Measurements from ENCODE around the gene CES2. TPM values are rescaled to one million over a fixed set of nuclear protein-coding genes. Genes with fewer than 3 reads are reported as not detected.
A peak's percentile ranks its signal among the peaks of the same experiment; 100 is the strongest.

Gene CES2
- total RNA-seq, 1 donor, result 42.3 TPM

DNA sequence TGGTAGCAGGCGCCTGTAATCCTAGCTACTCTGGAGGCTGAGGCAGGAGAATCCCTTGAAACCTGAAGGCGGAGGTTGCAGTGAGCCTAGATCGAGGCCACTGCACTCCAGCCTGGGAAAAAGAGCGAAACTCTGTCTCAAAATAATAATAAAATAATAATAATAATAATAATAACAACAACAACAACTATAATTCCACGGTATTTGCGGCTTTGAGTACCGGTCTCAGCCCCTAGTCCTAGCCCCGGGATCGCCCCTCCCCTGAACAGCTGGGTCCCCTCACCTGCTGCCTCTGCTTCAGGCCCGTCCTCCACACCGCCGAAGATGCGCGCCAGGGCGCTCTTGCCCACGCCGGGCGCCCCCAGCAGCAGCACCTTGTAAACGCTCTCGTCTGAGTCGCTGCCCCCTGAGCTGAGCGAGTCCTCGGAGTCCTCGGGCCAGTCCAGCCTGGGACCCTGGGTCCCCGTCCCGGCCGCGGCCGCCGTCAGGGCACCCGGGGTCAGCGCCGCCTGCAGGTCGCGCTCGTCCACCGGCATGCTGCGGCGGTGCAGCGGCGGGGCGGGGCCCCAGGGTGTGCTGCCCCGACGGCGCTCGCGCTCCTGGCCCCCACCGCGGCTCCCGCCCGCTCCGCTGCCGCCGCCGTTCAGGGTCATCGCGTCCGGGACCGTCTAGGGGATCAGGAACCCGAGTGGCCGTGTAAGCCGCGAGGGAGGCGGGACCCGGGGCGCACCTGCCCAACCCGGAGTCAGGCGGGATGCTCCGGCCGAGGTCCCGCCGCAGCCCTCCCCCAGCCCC lies 10.6 kb upstream of the CES2 start:
- H3K4me2 ChIP-seq (ENCODE audit: insufficient read depth, low read length), result peak overlapping the region; percentile 62
- DNase-seq (ENCODE audit: insufficient read length, low spot score, missing footprints), result peak; percentile 92
- no peak overlapping the region for H2AFZ ChIP-seq (ENCODE audit: low read length)
- TF ChIP-seq CTCF (IDR thresholded peaks at IDR 0.05; ENCODE audit: extremely low read depth, low read depth, low read length), result peak; percentile 22
- H3K9me3 ChIP-seq (ENCODE audit: low read depth, low read length), result no peaks in the 10 kb centered on the region
- peaks cover 47% of the 10 kb centered on the region for H3K4me1 ChIP-seq (ENCODE audit: insufficient read depth, low read length)
- H3K4me3 ChIP-seq (ENCODE audit: insufficient read depth, low read length), result peak overlapping the region; percentile 66
- H3K36me3 ChIP-seq (ENCODE audit: insufficient read depth, low read length), result no peaks in the 10 kb centered on the region
- no peak overlapping the region for H3K27ac ChIP-seq (ENCODE audit: low read depth, low read length)
- H3K27me3 ChIP-seq (ENCODE audit: insufficient read depth, low read length), result peaks cover 34% of the 10 kb centered on the region
- H3K79me2 ChIP-seq (ENCODE audit: insufficient read depth, low read length), result no peaks in the 10 kb centered on the region
- H4K20me1 ChIP-seq (ENCODE audit: insufficient read depth, low read length), result no peaks in the 10 kb centered on the region

- Histone ChIP-seq H2AFZ (ENCODE audit: low read length) (no peak within 1 kb of the TSS), H3K4me2 (ENCODE audit: insufficient read depth, low read length) (peak within 1 kb of the TSS; percentile 62)
- DNase-seq (ENCODE audit: insufficient read length, low spot score, missing footprints), result peak; percentile 95
Measured at GRCh38 chr16:66925322-66925840, 9.9 kb upstream of the CES2 start, which contains the start of gene RRAD. Gene RRAD (minus strand): TSS chr16:66925535. CDS start chr16:66925179, 356 bp downstream.

DNA sequence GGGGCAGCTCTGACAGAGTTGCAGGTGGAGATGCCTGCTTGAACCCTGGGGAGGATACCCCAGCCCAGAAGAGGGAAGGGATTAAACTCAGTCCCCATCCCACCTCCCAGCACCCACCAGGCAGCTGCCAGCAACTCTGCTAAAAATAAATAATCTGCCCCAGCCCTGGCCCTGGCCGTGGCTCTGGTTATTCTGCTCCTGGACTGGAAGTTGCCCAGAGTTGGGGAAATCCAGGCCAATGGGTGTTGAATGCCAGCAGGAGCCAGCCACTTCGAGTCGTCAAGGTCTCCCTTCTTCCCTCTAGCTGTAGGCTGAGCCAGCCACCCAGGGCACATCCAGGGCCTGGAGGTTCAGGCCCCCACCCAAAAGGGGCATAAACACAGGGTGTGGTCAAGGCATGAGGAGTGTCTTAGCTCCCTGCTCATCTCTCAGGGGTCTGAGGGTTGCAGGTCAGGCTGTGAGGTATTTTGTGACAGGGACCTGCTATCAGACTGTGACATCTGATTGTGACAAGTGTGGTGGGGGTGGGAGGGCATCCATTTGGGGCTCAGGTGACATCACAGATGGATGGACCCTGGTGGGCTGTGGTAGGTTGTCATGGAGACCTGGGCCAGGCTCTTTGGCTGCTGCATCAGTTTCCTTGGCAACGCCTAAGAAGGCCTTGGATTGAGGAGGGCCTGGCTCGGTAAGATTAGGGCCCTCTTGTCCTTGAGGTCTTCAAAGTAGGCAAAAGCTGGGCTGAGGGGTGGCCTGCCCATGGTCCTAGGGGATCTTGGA lies 9.0 kb upstream of the CES2 start:
- H3K27me3 ChIP-seq (ENCODE audit: insufficient read depth, low read length), result peaks cover 22% of the 10 kb centered on the region
- no peaks in the 10 kb centered on the region for H3K79me2 ChIP-seq (ENCODE audit: insufficient read depth, low read length)
- peaks cover 47% of the 10 kb centered on the region for H3K4me1 ChIP-seq (ENCODE audit: insufficient read depth, low read length)
- no peak for TF ChIP-seq CTCF (IDR thresholded peaks at IDR 0.05; ENCODE audit: extremely low read depth, low read depth, low read length)
- peak overlapping the region; percentile 87 for H3K27ac ChIP-seq (ENCODE audit: low read depth, low read length)
- peak overlapping the region; percentile 62 for H3K4me2 ChIP-seq (ENCODE audit: insufficient read depth, low read length)
- no peaks in the 10 kb centered on the region for H4K20me1 ChIP-seq (ENCODE audit: insufficient read depth, low read length)
- DNase-seq (ENCODE audit: insufficient read length, low spot score, missing footprints), result peak; percentile 87
- H2AFZ ChIP-seq (ENCODE audit: low read length), result peak overlapping the region; percentile 33
- no peaks in the 10 kb centered on the region for H3K9me3 ChIP-seq (ENCODE audit: low read depth, low read length)
- H3K36me3 ChIP-seq (ENCODE audit: insufficient read depth, low read length), result no peaks in the 10 kb centered on the region
- peak overlapping the region; percentile 1 for H3K4me3 ChIP-seq (ENCODE audit: insufficient read depth, low read length)

More at GRCh38 chr16:66925322-66925840, 9.9 kb upstream of the CES2 start, which contains the start of gene RRAD:
- H3K4me1 ChIP-seq (ENCODE audit: insufficient read depth, low read length), result peaks cover 47% of the 10 kb centered on the region
- TF ChIP-seq CTCF (IDR thresholded peaks at IDR 0.05; ENCODE audit: extremely low read depth, low read depth, low read length), result no peak
- no peaks in the 10 kb centered on the region for H3K9me3 ChIP-seq (ENCODE audit: low read depth, low read length)
- H3K79me2 ChIP-seq (ENCODE audit: insufficient read depth, low read length), result no peaks in the 10 kb centered on the region
- peak within 1 kb of the TSS; percentile 87 for H3K27ac ChIP-seq (ENCODE audit: low read depth, low read length)
- peaks cover 28% of the 10 kb centered on the region for H3K27me3 ChIP-seq (ENCODE audit: insufficient read depth, low read length)
- H4K20me1 ChIP-seq (ENCODE audit: insufficient read depth, low read length), result no peaks in the 10 kb centered on the region
- no peaks in the 10 kb centered on the region for H3K36me3 ChIP-seq (ENCODE audit: insufficient read depth, low read length)
- H3K4me3 ChIP-seq (ENCODE audit: insufficient read depth, low read length), result peak within 1 kb of the TSS; percentile 66

Data from osteoblast (primary cell).